RPMI7951 (cell line): ENCODE data around the gene C11orf68. TPM values are rescaled to one million over a fixed set of nuclear protein-coding genes. Genes with fewer than 3 reads are reported as not detected.

Experiments
- DNase-seq: peaks from one replicate; pipeline ENCODE4 v3.0.0-alpha.2; 2012; ENCODE audit warnings: low read depth
- total RNA-seq: library from RNA; depleted of rRNA; stranded (reverse); fragments of >200 nt; shearing (Covaris generic); gene quantifications from 2 replicates; pipeline ENCODE4 v1.2.3, GENCODE V29; 2014

Gene C11orf68
- total RNA-seq, 1 experiment from 2014 or later = 31.1 TPM

DNA sequence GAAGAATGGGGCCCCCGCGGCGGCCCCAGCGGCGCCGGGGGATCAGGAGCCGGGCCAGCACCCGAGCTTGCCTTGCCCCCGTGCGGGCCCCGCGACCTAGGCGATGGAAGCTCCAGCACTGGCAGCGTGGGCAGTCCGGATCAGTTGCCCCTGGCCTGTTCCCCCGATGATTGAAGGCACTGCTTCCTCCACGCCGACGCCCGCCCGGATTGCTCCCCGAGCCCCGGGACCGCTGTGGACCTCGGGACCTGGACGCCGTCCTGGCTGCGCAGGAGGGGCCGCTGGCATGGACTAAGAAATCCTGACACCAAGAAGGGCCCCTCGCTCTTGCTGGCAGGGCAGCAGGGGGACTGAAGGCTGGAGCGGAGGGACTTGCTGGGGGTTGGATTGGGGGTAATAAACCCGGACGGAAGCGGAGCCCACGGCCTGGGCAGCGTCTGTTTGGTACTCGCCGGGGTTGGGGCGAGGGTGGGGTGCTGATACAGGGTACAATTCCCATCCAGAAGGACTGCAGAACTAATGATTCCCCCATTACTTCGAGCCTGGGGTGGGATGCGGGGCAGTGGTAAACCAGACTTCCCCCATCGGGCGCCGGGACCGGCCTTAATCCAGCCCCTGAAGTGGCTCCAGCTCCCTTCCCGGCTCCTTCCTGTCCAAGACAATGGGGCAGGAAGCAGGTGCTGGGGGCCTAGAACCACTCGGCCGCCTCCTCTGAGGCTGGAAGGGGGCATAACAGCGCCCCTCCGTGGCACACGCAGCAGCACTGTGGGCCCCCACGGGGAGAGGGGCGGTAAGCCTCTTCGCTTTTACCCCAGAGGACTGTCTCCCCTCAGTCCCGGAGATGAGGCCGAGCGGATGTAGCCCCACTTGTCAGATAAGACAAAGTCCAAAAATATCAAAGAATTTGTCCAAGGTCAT lies 27.4 kb downstream of the C11orf68 start:
- peak; percentile 65 for DNase-seq

GRCh38 chr11:65890324-65891218 lies 28.3 kb downstream of the C11orf68 start, which contains the start of gene CCDC85B:
CCDC85B (plus strand) TSS chr11:65890673; CDS start chr11:65890784, 111 bp downstream.
- DNase-seq = peak; percentile 96

GRCh38 chr11:65888163-65888814 lies 30.6 kb downstream of the C11orf68 start, which contains the start of gene FIBP:
FIBP (minus strand) TSS chr11:65888471; CDS start chr11:65888418, 53 bp downstream.
- DNase-seq = peak; percentile 96

DNA sequence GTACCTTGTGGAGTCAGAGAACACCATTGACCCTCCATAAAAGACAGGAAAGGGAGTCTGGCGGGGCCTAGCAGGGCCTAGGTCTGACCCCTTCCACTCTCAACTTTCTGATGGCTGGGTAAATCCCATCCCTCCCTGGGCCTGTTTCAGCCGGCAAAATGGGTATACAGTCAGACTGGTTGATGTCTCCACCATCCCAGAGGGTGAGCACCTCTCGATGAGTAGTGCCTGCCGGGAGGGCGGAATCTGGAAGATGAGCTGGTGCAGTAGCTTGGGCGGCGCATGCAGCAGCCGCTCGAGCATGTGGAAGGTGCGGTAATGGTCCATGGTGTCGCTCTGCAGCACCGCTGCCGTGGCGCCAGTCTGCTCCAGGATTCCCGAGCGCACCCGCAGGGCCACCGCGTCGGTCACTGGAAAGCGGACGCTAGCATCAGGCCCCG lies 31.1 kb downstream of the C11orf68 start:
- no peak for DNase-seq

DNA sequence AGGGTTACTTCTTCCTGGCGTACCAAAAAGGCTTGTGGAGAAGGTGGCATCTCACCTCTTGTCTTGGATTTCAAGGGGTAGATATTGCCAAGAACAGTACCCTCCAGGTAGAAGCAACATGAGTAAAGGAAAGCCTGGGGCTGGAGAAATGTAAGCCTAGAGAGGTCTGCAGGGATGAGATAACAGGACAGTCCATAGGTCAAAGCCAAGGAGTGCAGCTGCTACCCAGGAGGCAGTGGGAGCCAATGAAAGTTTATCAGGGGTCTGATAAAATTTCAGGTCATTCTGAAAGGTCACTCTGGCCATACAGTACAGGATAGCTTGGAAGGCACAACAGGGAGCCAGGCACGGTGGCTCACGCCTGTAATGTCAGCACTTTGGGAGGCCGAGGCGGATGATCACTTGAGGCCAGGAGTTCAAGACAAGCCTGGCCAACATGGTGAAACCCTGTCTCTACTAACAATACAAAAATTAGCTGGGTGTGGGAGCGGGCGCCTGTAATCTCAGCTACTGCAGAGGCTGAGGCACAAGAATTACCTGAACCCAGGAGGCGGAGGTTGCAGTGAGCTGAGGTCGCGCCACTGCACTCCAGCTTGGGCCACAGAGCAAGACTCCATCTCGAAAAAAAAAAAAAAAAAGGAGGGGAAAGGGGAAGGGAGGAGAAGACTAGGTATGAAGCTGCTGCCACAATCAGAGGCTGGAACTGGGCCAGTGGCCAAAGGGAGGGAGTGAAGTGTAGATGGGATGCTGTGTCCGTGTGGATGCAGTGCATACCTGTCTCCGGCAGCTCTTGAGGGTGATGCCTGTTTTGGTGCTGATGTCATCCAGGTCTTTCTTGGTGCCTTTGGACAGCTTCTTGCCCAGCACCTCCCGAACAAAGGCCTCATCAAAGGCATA lies 31.8 kb downstream of the C11orf68 start:
- DNase-seq = no peak

GRCh38 chr11:65885808-65886536 lies 32.9 kb downstream of the C11orf68 start:
- no peak for DNase-seq

- no peak for DNase-seq
These were observed 33.6 kb downstream of the C11orf68 start for GRCh38 chr11:65885231-65885630.

DNA sequence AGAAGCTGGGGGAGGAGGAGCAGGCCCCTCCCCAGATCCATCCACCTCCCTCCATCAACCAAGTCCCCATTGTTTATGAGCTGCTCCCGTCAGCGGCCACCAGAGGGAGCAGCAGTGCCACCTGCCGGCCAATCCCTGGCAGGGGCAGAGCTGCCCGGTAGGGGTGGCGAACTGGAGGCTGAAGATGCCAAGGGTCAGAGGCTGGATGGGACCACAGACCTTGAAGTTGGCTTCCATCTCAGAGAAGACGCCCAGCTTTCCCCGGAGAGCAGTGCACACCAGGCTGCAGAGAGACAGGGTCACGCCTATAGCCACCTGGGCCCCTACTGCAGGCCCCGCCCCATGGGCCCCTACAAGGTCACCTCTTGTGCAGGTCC lies 34.2 kb downstream of the C11orf68 start:
- peak; percentile 69 for DNase-seq

DNA sequence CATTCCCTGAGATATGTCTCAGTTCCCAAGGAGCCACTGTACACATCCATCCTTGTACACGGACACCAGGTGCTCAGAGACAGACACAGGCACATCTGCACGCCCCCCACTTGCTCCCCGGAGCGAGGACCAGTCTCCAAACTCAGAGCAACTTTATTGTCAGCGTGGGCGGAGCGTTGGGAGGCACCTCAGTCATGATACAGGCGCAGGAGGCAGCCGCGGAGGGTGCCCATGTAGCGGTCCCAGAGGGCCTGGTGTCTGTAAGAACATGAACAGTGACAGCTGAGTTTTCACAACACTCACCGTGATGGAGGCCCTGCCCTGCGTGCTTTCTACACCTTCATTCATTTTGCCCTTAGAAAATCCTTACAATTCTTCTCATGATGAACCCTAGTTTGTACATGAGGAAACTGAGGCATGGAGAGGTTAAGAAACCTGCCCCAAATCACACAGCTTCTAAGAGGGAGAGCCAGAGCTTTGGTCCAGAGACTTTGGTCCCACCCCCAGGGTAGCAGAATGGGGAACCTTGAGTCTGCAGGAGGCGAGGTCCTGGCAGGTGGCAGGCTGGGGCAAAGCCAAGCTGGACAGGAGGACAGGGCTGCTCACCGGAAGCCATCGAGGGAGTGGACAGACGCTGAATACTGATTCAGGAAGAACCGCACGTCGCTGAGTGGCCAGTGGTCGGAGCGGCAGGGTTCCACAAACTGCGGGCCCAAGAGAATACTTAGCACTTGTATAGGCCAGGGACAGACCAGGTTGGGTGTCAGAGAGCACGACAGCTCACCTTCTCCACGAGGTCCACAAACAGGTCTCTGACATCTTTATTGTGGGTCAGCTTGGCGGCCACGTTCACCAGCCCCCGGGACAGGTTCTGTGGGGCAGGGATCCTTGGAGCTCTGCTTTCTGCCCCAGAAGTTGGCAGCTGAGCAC lies 34.8 kb downstream of the C11orf68 start:
- DNase-seq = no peak

- DNase-seq = no peak
These were observed 35.7 kb downstream of the C11orf68 start for GRCh38 chr11:65883058-65883761.

- no peak for DNase-seq
These were observed 36.5 kb downstream of the C11orf68 start for GRCh38 chr11:65882120-65883057.

- DNase-seq = peak; percentile 89
These were observed 37.9 kb downstream of the C11orf68 start for GRCh38 chr11:65880844-65881421.

DNA sequence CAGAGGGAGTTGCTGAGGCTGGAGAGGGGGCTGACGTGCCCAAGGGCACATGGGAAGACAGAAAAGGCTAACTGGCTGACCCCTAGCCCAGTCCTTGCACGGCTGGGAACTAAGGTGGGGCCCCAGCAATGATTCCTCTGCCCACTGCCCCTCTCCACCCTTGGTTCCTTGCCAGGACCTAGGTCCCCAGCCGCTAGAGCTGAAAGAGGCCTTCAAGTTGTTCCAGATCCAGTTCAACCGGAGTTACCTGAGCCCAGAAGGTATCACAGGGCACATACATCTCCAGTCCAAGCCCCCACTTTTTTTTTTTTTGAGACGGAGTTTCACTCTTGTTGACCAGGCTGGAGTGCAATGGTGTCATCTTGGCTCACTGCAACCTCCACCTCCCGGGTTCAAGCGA lies 38.8 kb downstream of the C11orf68 start:
- DNase-seq = no peak

- no peak for DNase-seq
These were observed 39.2 kb downstream of the C11orf68 start, which contains the start of gene CTSW for GRCh38 chr11:65879617-65880016. CTSW (plus strand) TSS chr11:65879837; CDS start chr11:65879855, 18 bp downstream.

- DNase-seq = peak; percentile 91
These were observed 45.3 kb downstream of the C11orf68 start for GRCh38 chr11:65873318-65874156.
